Panc1 (cell line): Measurements from ENCODE around the gene TFPI2. TPM values are rescaled to one million over a fixed set of nuclear protein-coding genes. Genes with fewer than 3 reads are reported as not detected.

Experiments
- ATAC-seq: fragments of 200-7000 bp; cut with Tn5 transposase; 2 replicates; pipeline ENCODE4 v1.9.1; 2020; ENCODE audit warnings: mild to moderate bottlenecking, moderate library complexity
- BruUV-seq: library from RNA; stranded (reverse); fragments of 400-500 nt; replicated peaks from 2 replicates; lab custom pipeline; 2021; lab: Mats Ljungman, UMichigan
- CTCF ChIA-PET: fragments of 300-600 bp; sonication (Branson Sonifier 250); formaldehyde crosslinking; loops from one replicate; lab custom pipeline; 2022; ENCODE audit warnings: antibody characterized with exemption; lab: Charles Lee
- POLR2A ChIA-PET: fragments of 300-600 bp; sonication (Branson Sonifier 250); formaldehyde crosslinking; loops from one replicate; lab custom pipeline; 2022; ENCODE audit warnings: antibody characterized with exemption; lab: Charles Lee
- DNase-seq: peaks from one replicate; pipeline ENCODE4 v3.0.0-alpha.2; 2010; ENCODE audit warnings: low read depth, low spot score
- H3K27ac ChIP-seq: 2 replicates; pipeline ENCODE4 v1.5.1; 2011; ENCODE audit warnings: mild to moderate bottlenecking, low read length, inconsistent platforms
- H3K27me3 ChIP-seq: fragments of 200-500 bp; sonication (Bioruptor generic); 2 replicates; pipeline ENCODE4 v1.6.0; 2014; ENCODE audit warnings: low read length, inconsistent platforms; ENCODE audit not compliant: control insufficient read depth, insufficient read depth
- H3K36me3 ChIP-seq: fragments of 200-500 bp; sonication (Bioruptor generic); 2 replicates; pipeline ENCODE4 v1.5.1; 2014; ENCODE audit warnings: inconsistent platforms, mild to moderate bottlenecking, low read length, moderate library complexity; ENCODE audit not compliant: control insufficient read depth, insufficient read depth
- H3K4me1 ChIP-seq: 2 replicates; pipeline ENCODE4 v1.5.1; 2011; ENCODE audit warnings: inconsistent platforms, mild to moderate bottlenecking, low read length, moderate library complexity; ENCODE audit not compliant: control insufficient read depth, insufficient read depth
- H3K4me3 ChIP-seq, 2 experiments: 2 replicates each; pipeline ENCODE4 v1.5.1; 2011 to 2012; ENCODE audit warnings: low read depth in 2 of 2, low read length in 2 of 2, mild to moderate bottlenecking in 2 of 2, inconsistent platforms in 1 of 2, moderate library complexity in 1 of 2
- H3K9me3 ChIP-seq: fragments of 200-500 bp; sonication (Bioruptor generic); 2 replicates; pipeline ENCODE4 v1.5.1; 2014; ENCODE audit warnings: low read depth, mild to moderate bottlenecking, inconsistent platforms, low read length, moderate library complexity; ENCODE audit not compliant: control insufficient read depth, insufficient read depth
- POLR2AphosphoS5 ChIP-seq: IDR thresholded peaks from 2 replicates; pipeline ENCODE4 v1.6.1; 2012; ENCODE audit warnings: mild to moderate bottlenecking, low read depth, low read length, moderate library complexity
- SIN3A ChIP-seq: IDR thresholded peaks from 2 replicates; pipeline ENCODE4 v1.6.1; 2012; ENCODE audit warnings: low read depth, mild to moderate bottlenecking, low read length, moderate library complexity, borderline replicate concordance; ENCODE audit not compliant: insufficient read depth
- TCF7L2 ChIP-seq: IDR thresholded peaks from 2 replicates; pipeline ENCODE4 v1.6.1; 2011; ENCODE audit warnings: mild to moderate bottlenecking, low read depth, low read length, inconsistent platforms
- in situ Hi-C: cut with HindIII; loops from 2 replicates; pipeline ENCODE4 v1.10.0; 2016; ENCODE audit warnings: low sequenced_read_pairs, low pct_unique_long_range_greater_than_20kb
- intact Hi-C: fragments of 100-400 bp; cut with micrococcal nuclease; formaldehyde crosslinking; loops from one replicate; pipeline ENCODE4 v1.10.0; 2022; ENCODE audit not compliant: unreplicated experiment
- total RNA-seq: library from RNA; stranded (reverse); gene quantifications from one replicate; pipeline ENCODE4 v1.2.1, GENCODE V29; 2021; ENCODE audit not compliant: unreplicated experiment
- TF ChIP-seq, protein P1 (sequence below), 2 experiments: IDR thresholded peaks; 2 replicates each; pipeline ENCODE4 v1.6.1; 2011 to 2012; ENCODE audit warnings: low read depth in 2 of 2, control low read depth in 1 of 2, low read length in 1 of 2, mild to moderate bottlenecking in 1 of 2, moderate library complexity in 1 of 2; ENCODE audit not compliant: insufficient read depth in 1 of 2
- TF ChIP-seq, protein P2 (sequence below): fragments of 450-650 bp; IDR thresholded peaks from 2 replicates; pipeline ENCODE4 v1.5.1; 2017; ENCODE audit warnings: mild to moderate bottlenecking

TFPI2 gene
- total RNA-seq, 1 experiment from 2014 or later, result 2.9 TPM

DNA sequence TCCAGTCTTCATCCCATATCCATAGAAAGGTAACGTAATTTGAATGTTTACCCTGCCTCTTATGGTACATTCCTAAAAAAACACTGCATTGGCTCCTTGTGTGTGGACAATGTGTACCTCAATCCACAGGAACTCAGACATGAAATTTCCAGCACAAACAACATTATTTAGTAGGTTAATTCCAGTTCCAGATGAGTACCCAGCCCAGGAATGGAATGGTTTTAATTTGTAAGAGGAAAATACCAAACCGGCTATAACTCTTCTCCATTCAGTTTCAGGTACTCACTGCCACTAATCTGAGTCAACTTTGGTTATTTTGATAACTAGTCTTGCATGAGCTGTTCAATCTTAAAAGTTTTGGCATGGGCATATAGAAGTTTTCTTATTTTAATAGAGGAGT, 39.0 kb downstream of the TFPI2 start:
- in situ Hi-C loops (no loop called here), intact Hi-C loops (no loop called here)
- Histone ChIP-seq H3K27me3 (no peaks in the 10 kb centered on the region), H3K4me3 (no peak overlapping the region), H3K27ac (no peak overlapping the region), H3K4me1 (no peaks in the 10 kb centered on the region), H3K9me3 (no peaks in the 10 kb centered on the region), H3K36me3 (no peaks in the 10 kb centered on the region)
- ChIA-PET POLR2A (no interaction called here), CTCF (no interaction called here)
- TF ChIP-seq POLR2AphosphoS5 (no peak), SIN3A (no peak), TCF7L2 (no peak)
- TF ChIP-seq, protein P1, sequence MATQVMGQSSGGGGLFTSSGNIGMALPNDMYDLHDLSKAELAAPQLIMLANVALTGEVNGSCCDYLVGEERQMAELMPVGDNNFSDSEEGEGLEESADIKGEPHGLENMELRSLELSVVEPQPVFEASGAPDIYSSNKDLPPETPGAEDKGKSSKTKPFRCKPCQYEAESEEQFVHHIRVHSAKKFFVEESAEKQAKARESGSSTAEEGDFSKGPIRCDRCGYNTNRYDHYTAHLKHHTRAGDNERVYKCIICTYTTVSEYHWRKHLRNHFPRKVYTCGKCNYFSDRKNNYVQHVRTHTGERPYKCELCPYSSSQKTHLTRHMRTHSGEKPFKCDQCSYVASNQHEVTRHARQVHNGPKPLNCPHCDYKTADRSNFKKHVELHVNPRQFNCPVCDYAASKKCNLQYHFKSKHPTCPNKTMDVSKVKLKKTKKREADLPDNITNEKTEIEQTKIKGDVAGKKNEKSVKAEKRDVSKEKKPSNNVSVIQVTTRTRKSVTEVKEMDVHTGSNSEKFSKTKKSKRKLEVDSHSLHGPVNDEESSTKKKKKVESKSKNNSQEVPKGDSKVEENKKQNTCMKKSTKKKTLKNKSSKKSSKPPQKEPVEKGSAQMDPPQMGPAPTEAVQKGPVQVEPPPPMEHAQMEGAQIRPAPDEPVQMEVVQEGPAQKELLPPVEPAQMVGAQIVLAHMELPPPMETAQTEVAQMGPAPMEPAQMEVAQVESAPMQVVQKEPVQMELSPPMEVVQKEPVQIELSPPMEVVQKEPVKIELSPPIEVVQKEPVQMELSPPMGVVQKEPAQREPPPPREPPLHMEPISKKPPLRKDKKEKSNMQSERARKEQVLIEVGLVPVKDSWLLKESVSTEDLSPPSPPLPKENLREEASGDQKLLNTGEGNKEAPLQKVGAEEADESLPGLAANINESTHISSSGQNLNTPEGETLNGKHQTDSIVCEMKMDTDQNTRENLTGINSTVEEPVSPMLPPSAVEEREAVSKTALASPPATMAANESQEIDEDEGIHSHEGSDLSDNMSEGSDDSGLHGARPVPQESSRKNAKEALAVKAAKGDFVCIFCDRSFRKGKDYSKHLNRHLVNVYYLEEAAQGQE (IDR thresholded peaks at IDR 0.05; ENCODE audit: insufficient read depth in 1 of 2, low read depth in 2 of 2, low read length in 1 of 2), result no peak
- TF ChIP-seq, protein P2, sequence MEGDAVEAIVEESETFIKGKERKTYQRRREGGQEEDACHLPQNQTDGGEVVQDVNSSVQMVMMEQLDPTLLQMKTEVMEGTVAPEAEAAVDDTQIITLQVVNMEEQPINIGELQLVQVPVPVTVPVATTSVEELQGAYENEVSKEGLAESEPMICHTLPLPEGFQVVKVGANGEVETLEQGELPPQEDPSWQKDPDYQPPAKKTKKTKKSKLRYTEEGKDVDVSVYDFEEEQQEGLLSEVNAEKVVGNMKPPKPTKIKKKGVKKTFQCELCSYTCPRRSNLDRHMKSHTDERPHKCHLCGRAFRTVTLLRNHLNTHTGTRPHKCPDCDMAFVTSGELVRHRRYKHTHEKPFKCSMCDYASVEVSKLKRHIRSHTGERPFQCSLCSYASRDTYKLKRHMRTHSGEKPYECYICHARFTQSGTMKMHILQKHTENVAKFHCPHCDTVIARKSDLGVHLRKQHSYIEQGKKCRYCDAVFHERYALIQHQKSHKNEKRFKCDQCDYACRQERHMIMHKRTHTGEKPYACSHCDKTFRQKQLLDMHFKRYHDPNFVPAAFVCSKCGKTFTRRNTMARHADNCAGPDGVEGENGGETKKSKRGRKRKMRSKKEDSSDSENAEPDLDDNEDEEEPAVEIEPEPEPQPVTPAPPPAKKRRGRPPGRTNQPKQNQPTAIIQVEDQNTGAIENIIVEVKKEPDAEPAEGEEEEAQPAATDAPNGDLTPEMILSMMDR, result no peak
- no peak for ATAC-seq
- no TSS peak for BruUV-seq
- DNase-seq, result no peak

DNA sequence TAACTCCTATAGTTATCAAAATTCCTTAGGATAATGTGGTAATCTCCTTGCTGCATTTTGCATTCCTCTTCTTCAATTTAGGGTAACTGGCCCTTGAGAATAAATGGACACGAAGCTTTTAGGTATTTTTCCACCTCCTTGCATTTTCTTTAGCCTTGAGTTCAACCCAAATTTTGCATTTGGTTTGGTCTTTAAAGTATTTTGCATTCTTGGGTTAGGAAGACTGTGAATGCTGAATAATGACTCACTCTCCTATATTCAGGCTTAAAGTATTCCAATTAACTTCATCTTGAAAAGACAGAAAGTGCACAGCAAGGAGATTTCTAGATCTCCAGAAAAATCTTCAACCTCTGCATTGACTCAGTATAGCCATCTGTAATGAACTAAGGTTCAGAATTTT, 47.3 kb downstream of the TFPI2 start:
- POLR2A ChIA-PET, result no interaction called here
- DNase-seq (no peak), ATAC-seq (no peak)
- no TSS peak for BruUV-seq
- no peaks in the 10 kb centered on the region for H3K4me1 ChIP-seq
- no peaks in the 10 kb centered on the region; the same call in 1 of the 2 replicates for H3K36me3 ChIP-seq
- in situ Hi-C loops (no loop called here), intact Hi-C loops (no loop called here)
- H3K27ac ChIP-seq, result no peak overlapping the region
- H3K4me3 ChIP-seq, result no peak overlapping the region
- TF ChIP-seq, protein P2, result no peak
- TF ChIP-seq TCF7L2 (no peak), POLR2AphosphoS5 (no peak), SIN3A (no peak)
- TF ChIP-seq, protein P1 (IDR thresholded peaks at IDR 0.05; ENCODE audit: insufficient read depth in 1 of 2, low read depth in 2 of 2, low read length in 1 of 2), result no peak
- CTCF ChIA-PET, result no interaction called here
- no peaks in the 10 kb centered on the region for H3K9me3 ChIP-seq
- no peaks in the 10 kb centered on the region for H3K27me3 ChIP-seq
